Astrocyte (in vitro differentiated cells and primary cell): ENCODE data around the gene PER2. TPM values are rescaled to one million over a fixed set of nuclear protein-coding genes. Genes with fewer than 3 reads are reported as not detected.

ENCODE experiments used
- DNase-seq: peaks from one replicate; pipeline ENCODE4 v3.0.0-alpha.2; 2010; ENCODE audit warnings: low read depth
- FAIRE-seq: peaks from 2 replicates; lab custom pipeline; 2011; peaks lifted over from hg19 to GRCh38; lab: Jason Lieb, UNC
- H2AFZ ChIP-seq: 2 replicates; pipeline ENCODE4 v1.6.0; 2012; ENCODE audit warnings: low read depth, low read length, inconsistent platforms
- H3K27ac ChIP-seq: 2 replicates; pipeline ENCODE4 v1.5.1; 2011; ENCODE audit warnings: low read depth, low read length, inconsistent platforms
- H3K27me3 ChIP-seq: 2 replicates; pipeline ENCODE4 v1.6.0; 2011; ENCODE audit warnings: low read length, inconsistent platforms; ENCODE audit not compliant: insufficient read depth
- H3K36me3 ChIP-seq: 2 replicates; pipeline ENCODE4 v1.5.1; 2011; ENCODE audit warnings: low read length, inconsistent platforms; ENCODE audit not compliant: insufficient read depth
- H3K4me1 ChIP-seq: 2 replicates; pipeline ENCODE4 v1.5.1; 2011; ENCODE audit warnings: low read length, inconsistent platforms; ENCODE audit not compliant: insufficient read depth
- H3K4me2 ChIP-seq: 2 replicates; pipeline ENCODE4 v1.6.0; 2012; ENCODE audit warnings: low read length, inconsistent platforms
- H3K4me3 ChIP-seq: 2 replicates; pipeline ENCODE4 v1.5.1; 2011; ENCODE audit warnings: low read depth, mild to moderate bottlenecking, low read length, inconsistent platforms; ENCODE audit not compliant: insufficient read depth
- H3K79me2 ChIP-seq: 2 replicates; pipeline ENCODE4 v1.6.0; 2012; ENCODE audit warnings: mild to moderate bottlenecking, low read length, inconsistent platforms; ENCODE audit not compliant: insufficient read depth
- H3K9ac ChIP-seq: 2 replicates; pipeline ENCODE4 v1.6.0; 2012; ENCODE audit warnings: mild to moderate bottlenecking, low read length, inconsistent platforms
- H3K9me3 ChIP-seq: 2 replicates; pipeline ENCODE4 v1.5.1; 2012; ENCODE audit warnings: low read depth, mild to moderate bottlenecking, low read length, inconsistent platforms; ENCODE audit not compliant: insufficient read depth
- H4K20me1 ChIP-seq: 2 replicates; pipeline ENCODE4 v1.6.0; 2012; ENCODE audit warnings: low read length, inconsistent platforms; ENCODE audit not compliant: insufficient read depth
- H3K27ac Mint-ChIP-seq: one replicate; pipeline ENCODE4 v1.8.0; 2021; ENCODE audit warnings: mild to moderate bottlenecking, mixed read lengths; ENCODE audit not compliant: unreplicated experiment
- H3K27me3 Mint-ChIP-seq: one replicate; pipeline ENCODE4 v1.8.0; 2021; ENCODE audit warnings: low read depth, mixed read lengths; ENCODE audit not compliant: unreplicated experiment
- H3K36me3 Mint-ChIP-seq: one replicate; pipeline ENCODE4 v1.8.0; 2021; ENCODE audit warnings: low read depth, mixed read lengths; ENCODE audit not compliant: unreplicated experiment
- H3K4me1 Mint-ChIP-seq: one replicate; pipeline ENCODE4 v1.8.0; 2021; ENCODE audit warnings: low read depth, mixed read lengths; ENCODE audit not compliant: unreplicated experiment
- H3K4me3 Mint-ChIP-seq: one replicate; pipeline ENCODE4 v1.8.0; 2021; ENCODE audit warnings: mild to moderate bottlenecking, moderate library complexity, mixed read lengths; ENCODE audit not compliant: unreplicated experiment
- H3K9me3 Mint-ChIP-seq: one replicate; pipeline ENCODE4 v1.8.0; 2021; ENCODE audit warnings: mild to moderate bottlenecking, mixed read lengths; ENCODE audit not compliant: unreplicated experiment
- EZH2 ChIP-seq: IDR thresholded peaks from 2 replicates; pipeline ENCODE4 v1.6.1; 2012; ENCODE audit warnings: mild to moderate bottlenecking, low read length, inconsistent platforms; ENCODE audit not compliant: insufficient read depth
- total RNA-seq: library from RNA; stranded (reverse); gene quantifications from 2 replicates; pipeline ENCODE4 v1.2.1, GENCODE V29; 2021
- TF ChIP-seq, protein P1 (sequence below): IDR thresholded peaks from 2 replicates; pipeline ENCODE4 v1.5.1; 2011; ENCODE audit warnings: low read depth, mild to moderate bottlenecking, inconsistent platforms, low read length, moderate library complexity; ENCODE audit not compliant: insufficient read depth

PER2 gene
- total RNA-seq, 1 donor from 2014 or later, result 2.0 TPM

DNA sequence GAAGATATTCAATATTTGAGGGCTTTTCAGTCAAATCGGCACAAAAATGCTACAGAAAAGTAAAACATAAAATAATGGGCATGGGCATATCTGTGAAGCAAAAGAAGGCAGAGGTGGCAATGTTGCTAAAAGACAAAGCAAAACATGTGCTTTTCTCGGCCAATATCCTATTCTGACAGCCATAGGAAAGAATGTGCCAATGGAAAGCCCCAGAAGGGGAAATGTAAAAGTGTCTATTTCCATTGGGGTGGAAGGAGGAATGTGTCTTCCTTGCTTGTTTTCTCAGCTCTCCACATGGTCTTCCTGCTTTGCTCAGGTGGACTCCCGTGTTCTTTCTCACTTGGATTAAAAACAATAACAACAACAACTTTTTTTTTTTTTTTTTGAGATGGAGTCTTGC is 13.7 kb upstream of the PER2 start:
- no peak overlapping the region for H2AFZ ChIP-seq
- no peak overlapping the region for H3K9ac ChIP-seq
- H3K36me3 Mint-ChIP-seq, result no peaks in the 10 kb centered on the region
- H3K27me3 Mint-ChIP-seq, result peaks cover 22% of the 10 kb centered on the region
- H3K9me3 Mint-ChIP-seq, result no peaks in the 10 kb centered on the region
- no peaks in the 10 kb centered on the region for H3K9me3 ChIP-seq
- H3K4me3 Mint-ChIP-seq, result no peak overlapping the region
- no peaks in the 10 kb centered on the region for H3K4me1 Mint-ChIP-seq
- H3K4me2 ChIP-seq, result no peak overlapping the region
- no peak for DNase-seq
- no peaks in the 10 kb centered on the region for H4K20me1 ChIP-seq
- no peak overlapping the region for H3K27ac ChIP-seq
- TF ChIP-seq EZH2, result no peak
- TF ChIP-seq, protein P1, sequence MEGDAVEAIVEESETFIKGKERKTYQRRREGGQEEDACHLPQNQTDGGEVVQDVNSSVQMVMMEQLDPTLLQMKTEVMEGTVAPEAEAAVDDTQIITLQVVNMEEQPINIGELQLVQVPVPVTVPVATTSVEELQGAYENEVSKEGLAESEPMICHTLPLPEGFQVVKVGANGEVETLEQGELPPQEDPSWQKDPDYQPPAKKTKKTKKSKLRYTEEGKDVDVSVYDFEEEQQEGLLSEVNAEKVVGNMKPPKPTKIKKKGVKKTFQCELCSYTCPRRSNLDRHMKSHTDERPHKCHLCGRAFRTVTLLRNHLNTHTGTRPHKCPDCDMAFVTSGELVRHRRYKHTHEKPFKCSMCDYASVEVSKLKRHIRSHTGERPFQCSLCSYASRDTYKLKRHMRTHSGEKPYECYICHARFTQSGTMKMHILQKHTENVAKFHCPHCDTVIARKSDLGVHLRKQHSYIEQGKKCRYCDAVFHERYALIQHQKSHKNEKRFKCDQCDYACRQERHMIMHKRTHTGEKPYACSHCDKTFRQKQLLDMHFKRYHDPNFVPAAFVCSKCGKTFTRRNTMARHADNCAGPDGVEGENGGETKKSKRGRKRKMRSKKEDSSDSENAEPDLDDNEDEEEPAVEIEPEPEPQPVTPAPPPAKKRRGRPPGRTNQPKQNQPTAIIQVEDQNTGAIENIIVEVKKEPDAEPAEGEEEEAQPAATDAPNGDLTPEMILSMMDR, result no peak
- H3K36me3 ChIP-seq, result no peaks in the 10 kb centered on the region
- FAIRE-seq, result no peak
- no peak overlapping the region for H3K4me3 ChIP-seq
- peaks cover 3% of the 10 kb centered on the region for H3K27me3 ChIP-seq
- H3K27ac Mint-ChIP-seq, result no peak overlapping the region
- H3K79me2 ChIP-seq, result no peaks in the 10 kb centered on the region
- H3K4me1 ChIP-seq, result no peaks in the 10 kb centered on the region

DNA sequence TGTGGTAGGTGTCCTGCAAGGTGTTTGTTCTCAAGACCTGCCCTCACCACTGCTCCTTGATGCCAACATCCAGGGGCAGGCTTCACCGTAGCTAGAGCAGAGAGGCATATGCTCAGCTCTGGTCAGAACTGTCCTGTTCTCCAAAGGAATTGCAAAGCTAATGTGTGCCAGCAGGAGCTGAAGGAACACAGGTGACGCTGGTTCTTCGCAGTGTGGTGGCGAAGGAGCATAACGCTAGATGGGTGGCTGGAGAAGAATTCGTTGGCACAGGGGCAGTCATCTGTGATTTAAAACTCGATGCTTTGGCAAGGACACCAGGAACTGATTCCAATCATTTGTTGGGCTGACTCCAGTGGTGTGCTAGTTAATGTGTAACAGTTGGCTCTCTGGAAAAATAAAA is 11.4 kb upstream of the PER2 start:
- Histone ChIP-seq H3K79me2 (no peaks in the 10 kb centered on the region), H3K36me3 (no peaks in the 10 kb centered on the region), H3K27me3 (peaks cover 4% of the 10 kb centered on the region), H4K20me1 (no peaks in the 10 kb centered on the region), H3K9ac (no peak overlapping the region), H3K27ac (no peak overlapping the region), H3K4me2 (no peak overlapping the region), H3K4me3 (no peak overlapping the region), H3K9me3 (no peaks in the 10 kb centered on the region), H2AFZ (no peak overlapping the region), H3K4me1 (no peaks in the 10 kb centered on the region)
- no peaks in the 10 kb centered on the region for H3K9me3 Mint-ChIP-seq
- FAIRE-seq, result no peak
- no peaks in the 10 kb centered on the region for H3K4me1 Mint-ChIP-seq
- H3K27me3 Mint-ChIP-seq, result peaks cover 23% of the 10 kb centered on the region
- H3K4me3 Mint-ChIP-seq, result no peak overlapping the region
- no peak for DNase-seq
- no peak overlapping the region for H3K27ac Mint-ChIP-seq
- no peaks in the 10 kb centered on the region for H3K36me3 Mint-ChIP-seq
- TF ChIP-seq, protein P1, result no peak
- TF ChIP-seq EZH2, result no peak

DNA sequence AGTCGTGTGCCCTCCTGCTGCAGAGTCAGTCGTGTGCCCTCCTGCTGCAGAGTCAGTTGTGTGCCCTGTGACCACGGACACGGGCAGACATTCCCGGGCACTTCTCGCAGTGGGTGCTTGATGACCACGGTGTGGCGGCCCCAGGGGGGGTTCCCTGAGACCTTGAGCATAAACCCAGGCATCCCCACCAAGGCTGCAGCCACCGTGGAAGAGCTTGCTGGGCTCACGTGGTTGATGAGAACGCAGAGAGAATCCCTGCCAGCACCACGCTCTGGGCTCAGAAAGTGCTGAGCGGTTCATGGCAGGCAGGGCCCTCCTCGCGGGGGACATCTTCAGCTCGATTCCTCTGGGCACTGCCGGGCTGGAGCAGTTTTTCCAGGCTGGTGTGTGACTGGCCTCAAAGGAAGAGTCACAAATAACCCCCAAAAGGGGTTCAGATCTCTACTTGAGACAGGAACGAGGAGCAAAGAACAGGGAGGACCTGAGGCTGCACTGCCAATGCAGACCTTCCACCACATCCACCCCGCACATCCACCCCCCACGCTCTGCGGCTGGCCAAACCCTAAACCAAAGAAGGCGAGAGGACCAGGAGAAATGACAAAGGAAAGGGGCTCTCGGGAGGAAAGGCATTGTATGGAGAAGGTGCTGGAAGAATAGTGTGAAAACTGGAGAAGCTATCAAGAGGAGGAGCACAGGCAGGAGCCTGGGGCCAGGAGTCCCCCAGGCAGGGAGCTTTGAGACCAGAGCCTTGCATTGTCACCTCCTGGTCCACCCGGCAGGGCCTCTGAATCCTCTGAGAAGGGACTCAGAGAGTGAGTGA is 8.4 kb upstream of the PER2 start:
- peaks cover 25% of the 10 kb centered on the region for H3K27me3 Mint-ChIP-seq
- no peaks in the 10 kb centered on the region for H3K4me1 Mint-ChIP-seq
- Histone ChIP-seq H3K27me3 (peaks cover 4% of the 10 kb centered on the region), H4K20me1 (no peaks in the 10 kb centered on the region), H3K4me3 (no peak overlapping the region), H3K79me2 (no peaks in the 10 kb centered on the region), H3K36me3 (no peaks in the 10 kb centered on the region), H3K4me1 (no peaks in the 10 kb centered on the region), H3K27ac (no peak overlapping the region), H3K9me3 (no peaks in the 10 kb centered on the region), H3K9ac (no peak overlapping the region), H3K4me2 (no peak overlapping the region), H2AFZ (no peak overlapping the region)
- FAIRE-seq (no peak), DNase-seq (no peak)
- no peaks in the 10 kb centered on the region for H3K36me3 Mint-ChIP-seq
- H3K4me3 Mint-ChIP-seq, result no peak overlapping the region
- H3K27ac Mint-ChIP-seq, result no peak overlapping the region
- H3K9me3 Mint-ChIP-seq, result no peaks in the 10 kb centered on the region
- no peak for TF ChIP-seq EZH2
- TF ChIP-seq, protein P1, result no peak
